Measurements from ENCODE around the gene ZNF555. TPM values are rescaled to one million over a fixed set of nuclear protein-coding genes. Genes with fewer than 3 reads are reported as not detected.
"Not testable (repeated sequence)": the region's sequence is repeated elsewhere in the genome, so short reads cannot be mapped to it uniquely, and the experiment has no call there.

The ZNF555 gene
- total and polyA plus RNA-seq, 4 experiments from 2014 or later = 2.2 to 11.5 (median 8.1) TPM

DNA sequence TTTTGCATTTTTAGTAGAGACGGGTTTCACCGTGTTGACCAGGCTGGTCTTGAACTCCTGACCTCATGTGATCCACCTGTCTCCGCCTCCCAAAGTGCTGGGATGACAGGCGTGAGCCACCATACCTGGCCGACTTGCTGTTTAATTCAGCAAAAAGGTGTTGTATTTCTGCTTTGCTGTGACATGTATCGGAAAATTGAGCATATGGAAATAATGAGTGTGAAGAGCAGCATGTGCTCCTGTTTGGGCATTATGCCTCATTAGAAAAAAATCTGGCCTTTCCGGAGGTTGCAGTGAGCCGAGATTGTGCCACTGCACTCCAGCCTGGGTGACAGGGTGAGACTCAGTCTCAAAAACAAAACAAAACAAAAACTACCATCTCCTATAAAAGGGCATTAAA is 49.3 kb downstream of the ZNF555 start:
- POLR2A ChIA-PET (ENCODE audit: partially characterized antibody); H3K36me3 Mint-ChIP-seq; H3K9me3 Mint-ChIP-seq; H3K36me3 ChIP-seq (ENCODE audit: insufficient read depth, low read length); H3K27me3 ChIP-seq (ENCODE audit: insufficient read depth, low read length); H3K9me3 ChIP-seq (ENCODE audit: control insufficient read depth in 1 of 2, low read length in 2 of 2); CTCF ChIA-PET (ENCODE audit: partially characterized antibody); H3K4me1 ChIP-seq (ENCODE audit: insufficient read depth, low read length); DNase-seq; H3K4me3 ChIP-seq (ENCODE audit: low read length in 2 of 2); H3K27me3 Mint-ChIP-seq; intact Hi-C loops (cut with micrococcal nuclease); H3K27ac ChIP-seq (ENCODE audit: low read depth, low read length): not testable (repeated sequence)
- H3K4me3 Mint-ChIP-seq = peak overlapping the region in 1 of 8 donors; percentile 12
- H3K27ac Mint-ChIP-seq = peak overlapping the region in 1 of 7 donors; percentile 48
- peaks cover 7 to 17% (median 9%) of the 10 kb centered on the region in 4 donors for H3K4me1 Mint-ChIP-seq

DNA sequence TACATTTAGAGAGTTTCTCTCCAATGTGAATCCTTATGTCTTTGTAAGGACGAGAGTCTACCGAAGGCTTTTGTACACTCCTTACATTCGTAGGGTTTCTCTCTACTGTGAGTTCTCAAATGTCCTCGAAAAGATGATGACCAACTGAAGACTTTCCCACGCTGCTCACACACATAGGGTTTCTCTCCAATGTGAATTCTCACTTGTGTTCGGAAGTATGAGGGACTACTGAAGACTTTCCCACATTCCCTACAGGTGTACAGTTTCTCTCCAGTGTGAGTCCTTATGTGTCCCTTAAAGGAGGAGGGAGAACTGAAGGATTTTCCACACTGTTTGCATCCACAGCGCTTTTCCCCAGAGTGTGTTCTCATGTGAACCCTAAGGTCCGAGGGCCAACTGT is 55.4 kb downstream of the ZNF555 start:
- Histone ChIP-seq H3K36me3 (ENCODE audit: insufficient read depth, low read length) (no peaks in the 10 kb centered on the region), H3K9me3 (ENCODE audit: control insufficient read depth in 1 of 2, low read length in 2 of 2) (no peaks in the 10 kb centered on the region), H3K4me3 (ENCODE audit: low read length in 2 of 2) (no peak overlapping the region), H3K27ac (ENCODE audit: low read depth, low read length) (no peak overlapping the region), H3K27me3 (ENCODE audit: insufficient read depth, low read length) (no peaks in the 10 kb centered on the region), H3K4me1 (ENCODE audit: insufficient read depth, low read length) (peaks cover 9% of the 10 kb centered on the region)
- CTCF ChIA-PET (ENCODE audit: partially characterized antibody) = no interaction called here
- peaks cover 0 to 2% of the 10 kb centered on the region in 2 donors for H3K27me3 Mint-ChIP-seq
- no peak overlapping the region for H3K27ac Mint-ChIP-seq
- POLR2A ChIA-PET (ENCODE audit: partially characterized antibody) = no interaction called here
- H3K4me3 Mint-ChIP-seq = no peak overlapping the region
- DNase-seq = no peak
- peaks cover 5 to 12% (median 9%) of the 10 kb centered on the region in 4 donors for H3K4me1 Mint-ChIP-seq
- peaks cover 0 to 4% of the 10 kb centered on the region in 2 donors for H3K36me3 Mint-ChIP-seq
- H3K9me3 Mint-ChIP-seq = peaks cover 0 to 22% (median 8%) of the 10 kb centered on the region in 8 donors
- intact Hi-C loops (cut with micrococcal nuclease) = no loop called here

DNA sequence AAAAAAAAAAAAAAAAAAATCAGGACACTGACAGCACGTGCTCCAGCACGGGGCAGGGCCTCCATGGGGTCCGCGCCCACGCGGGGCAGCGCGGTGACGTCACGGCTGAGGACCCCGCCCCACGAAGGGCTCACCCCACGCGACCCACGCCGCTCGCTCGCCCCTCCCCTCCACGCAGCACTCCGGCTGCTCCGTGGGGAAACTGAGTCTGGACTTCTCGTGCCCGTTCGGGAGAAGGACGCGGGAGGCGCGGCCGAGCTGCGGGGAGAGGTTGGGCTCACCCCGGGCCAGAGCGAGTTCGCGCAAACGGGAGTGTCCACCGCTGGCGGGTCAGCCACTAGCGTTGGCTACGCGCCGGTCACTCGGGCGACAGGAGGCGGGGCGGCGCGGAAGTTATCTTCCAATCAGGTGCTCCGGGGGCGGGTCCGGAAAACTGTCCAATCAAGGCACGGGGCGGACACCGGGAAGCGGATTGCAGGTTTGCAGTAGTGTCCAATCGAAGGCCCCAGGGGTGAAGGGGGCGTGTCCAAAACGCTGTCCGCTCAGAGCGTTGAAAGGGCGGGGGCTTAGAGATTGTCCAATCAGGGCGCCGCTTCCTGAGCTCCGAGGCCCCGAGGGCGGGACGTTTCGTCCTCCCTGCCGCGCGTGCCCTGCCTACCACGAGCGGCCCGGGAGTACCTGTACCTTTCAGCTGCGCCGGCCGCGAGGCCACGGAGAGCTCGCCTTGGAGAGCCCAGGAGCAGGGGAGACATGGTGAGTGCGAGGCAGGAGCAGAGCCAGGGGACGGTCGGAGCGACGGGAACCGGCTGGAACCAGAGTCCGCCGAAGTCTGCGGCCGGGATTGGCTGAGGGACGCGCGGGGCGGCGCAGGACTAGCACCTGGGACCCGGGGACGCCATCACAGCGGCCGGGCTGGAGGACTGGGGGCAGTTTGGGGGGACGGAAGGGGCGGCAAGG is 59.3 kb downstream of the ZNF555 start, which contains the start of gene ZNF57:
ZNF57 (plus strand) TSS at position 633 of the 957 bp plus-strand sequence; CDS start at position 751, 118 bp downstream.
- POLR2A ChIA-PET (ENCODE audit: partially characterized antibody) = interaction anchor here (0.6 to 1.5 kb wide), 6 partner anchors 11 to 1036 kb away, joined by 3 to 12 read pairs (median 4); partner anchors contain the start of genes NCLN and ZNF555
- Histone ChIP-seq H3K36me3 (ENCODE audit: insufficient read depth, low read length) (no peaks in the 10 kb centered on the region), H3K27me3 (ENCODE audit: insufficient read depth, low read length) (no peaks in the 10 kb centered on the region), H3K9me3 (ENCODE audit: control insufficient read depth in 1 of 2, low read length in 2 of 2) (no peaks in the 10 kb centered on the region), H3K27ac (ENCODE audit: low read depth, low read length) (peak within 1 kb of the TSS; percentile 47), H3K4me3 (ENCODE audit: low read length in 2 of 2) (peak within 1 kb of the TSS; percentile 52 to 90), H3K4me1 (ENCODE audit: insufficient read depth, low read length) (peaks cover 15% of the 10 kb centered on the region)
- intact Hi-C loops (cut with micrococcal nuclease) = loop anchor here (1.0 to 2.0 kb wide), 3 partner anchors 44 to 115 kb away; partner anchors contain the start of genes THOP1, ZNF555 and ZNF77
- H3K4me3 Mint-ChIP-seq = peak within 1 kb of the TSS; percentile 93 to 100 (median 96)
- no peaks in the 10 kb centered on the region for H3K27me3 Mint-ChIP-seq
- peak; percentile 92 to 98 (median 97) for DNase-seq
- H3K4me1 Mint-ChIP-seq = peaks cover 15 to 29% (median 20%) of the 10 kb centered on the region in 4 donors
- CTCF ChIA-PET (ENCODE audit: partially characterized antibody) = interaction anchor here (0.6 to 2.9 kb wide), 4 partner anchors 13 to 203 kb away, joined by 3 to 20 read pairs (median 4); no protein-coding TSS in a partner anchor
- H3K36me3 Mint-ChIP-seq = peaks cover 0 to 4% of the 10 kb centered on the region in 2 donors
- peak within 1 kb of the TSS; percentile 81 to 94 (median 92) for H3K27ac Mint-ChIP-seq
- peaks cover 0 to 22% (median 7%) of the 10 kb centered on the region in 8 donors for H3K9me3 Mint-ChIP-seq

DNA sequence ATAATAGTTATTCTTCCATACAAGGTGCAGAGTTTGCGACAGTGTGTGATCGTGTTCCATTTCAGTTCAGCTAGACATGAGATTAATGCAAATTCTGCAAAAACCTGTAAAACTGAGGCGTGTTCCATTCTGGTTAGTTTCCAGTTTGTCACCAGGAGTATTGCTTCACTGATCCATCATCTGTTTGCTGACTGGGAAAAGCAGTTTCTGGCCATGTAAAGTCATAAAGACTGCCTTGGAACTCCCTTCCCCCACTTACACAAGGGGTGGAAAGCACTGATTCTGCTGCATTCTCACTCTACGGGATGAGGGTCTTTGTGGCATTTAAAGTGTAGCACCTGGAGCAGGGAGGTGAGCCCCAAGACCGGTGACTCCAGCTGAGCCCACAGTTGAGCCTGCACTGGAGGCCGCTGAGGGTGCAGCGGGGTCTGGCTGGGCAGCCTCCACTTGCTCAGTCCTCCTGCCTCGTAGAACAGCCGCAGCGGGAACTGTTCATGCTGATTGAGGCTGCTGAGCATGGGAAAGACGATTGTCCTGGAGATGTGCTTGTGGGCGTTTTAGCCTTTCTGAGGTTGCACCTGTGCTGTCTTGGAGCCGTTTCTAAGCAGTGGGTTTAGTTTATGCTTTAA is 61.4 kb downstream of the ZNF555 start:
- Histone ChIP-seq H3K9me3 (ENCODE audit: control insufficient read depth in 1 of 2, low read length in 2 of 2) (no peaks in the 10 kb centered on the region), H3K27me3 (ENCODE audit: insufficient read depth, low read length) (no peaks in the 10 kb centered on the region), H3K27ac (ENCODE audit: low read depth, low read length) (no peak overlapping the region), H3K4me1 (ENCODE audit: insufficient read depth, low read length) (peaks cover 15% of the 10 kb centered on the region), H3K4me3 (ENCODE audit: low read length in 2 of 2) (no peak overlapping the region), H3K36me3 (ENCODE audit: insufficient read depth, low read length) (no peaks in the 10 kb centered on the region)
- DNase-seq = no peak
- ChIA-PET CTCF (ENCODE audit: partially characterized antibody) (no interaction called here), POLR2A (ENCODE audit: partially characterized antibody) (no interaction called here)
- Mint-ChIP-seq H3K36me3 (peaks cover 4 to 5% of the 10 kb centered on the region in 2 donors), H3K4me3 (peak overlapping the region in 6 of 8 donors; percentile 67 to 100 (median 94)), H3K9me3 (peaks cover 0 to 4% (median under 1%) of the 10 kb centered on the region in 8 donors), H3K4me1 (peaks cover 19 to 37% (median 24%) of the 10 kb centered on the region in 4 donors), H3K27ac (peak overlapping the region in 1 of 7 donors; percentile 35), H3K27me3 (no peaks in the 10 kb centered on the region)
- intact Hi-C loops (cut with micrococcal nuclease) = no loop called here

DNA sequence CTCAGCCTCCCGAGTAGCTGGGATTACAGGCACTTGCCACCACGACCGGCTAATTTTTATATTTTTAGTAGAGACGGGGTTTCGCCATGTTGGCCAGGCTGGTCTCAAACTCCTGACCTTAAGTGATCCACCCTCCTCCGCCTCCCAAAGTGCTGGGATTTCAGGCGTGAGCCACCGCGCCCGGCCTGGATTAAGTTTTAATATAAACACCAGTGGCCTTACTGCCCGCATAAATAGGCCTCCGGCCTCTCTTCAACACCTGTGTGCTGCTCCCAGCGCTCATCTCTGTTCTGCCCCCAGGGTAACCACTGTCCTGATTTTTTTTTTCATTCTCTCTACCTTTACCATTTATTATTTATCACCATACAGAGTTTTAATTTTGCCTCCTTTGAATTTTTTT is 62.1 kb downstream of the ZNF555 start:
- DNase-seq; H3K36me3 ChIP-seq (ENCODE audit: insufficient read depth, low read length); H3K9me3 ChIP-seq (ENCODE audit: control insufficient read depth in 1 of 2, low read length in 2 of 2); H3K27ac Mint-ChIP-seq; CTCF ChIA-PET (ENCODE audit: partially characterized antibody); H3K27ac ChIP-seq (ENCODE audit: low read depth, low read length); H3K36me3 Mint-ChIP-seq; H3K27me3 Mint-ChIP-seq; H3K4me3 ChIP-seq (ENCODE audit: low read length in 2 of 2); H3K9me3 Mint-ChIP-seq; H3K27me3 ChIP-seq (ENCODE audit: insufficient read depth, low read length); intact Hi-C loops (cut with micrococcal nuclease); POLR2A ChIA-PET (ENCODE audit: partially characterized antibody): not testable (repeated sequence)
- peaks cover 19 to 37% (median 25%) of the 10 kb centered on the region in 4 donors for H3K4me1 Mint-ChIP-seq
- H3K4me1 ChIP-seq (ENCODE audit: insufficient read depth, low read length) = peaks cover 15% of the 10 kb centered on the region
- peak overlapping the region in 1 of 8 donors; percentile 21 for H3K4me3 Mint-ChIP-seq

DNA sequence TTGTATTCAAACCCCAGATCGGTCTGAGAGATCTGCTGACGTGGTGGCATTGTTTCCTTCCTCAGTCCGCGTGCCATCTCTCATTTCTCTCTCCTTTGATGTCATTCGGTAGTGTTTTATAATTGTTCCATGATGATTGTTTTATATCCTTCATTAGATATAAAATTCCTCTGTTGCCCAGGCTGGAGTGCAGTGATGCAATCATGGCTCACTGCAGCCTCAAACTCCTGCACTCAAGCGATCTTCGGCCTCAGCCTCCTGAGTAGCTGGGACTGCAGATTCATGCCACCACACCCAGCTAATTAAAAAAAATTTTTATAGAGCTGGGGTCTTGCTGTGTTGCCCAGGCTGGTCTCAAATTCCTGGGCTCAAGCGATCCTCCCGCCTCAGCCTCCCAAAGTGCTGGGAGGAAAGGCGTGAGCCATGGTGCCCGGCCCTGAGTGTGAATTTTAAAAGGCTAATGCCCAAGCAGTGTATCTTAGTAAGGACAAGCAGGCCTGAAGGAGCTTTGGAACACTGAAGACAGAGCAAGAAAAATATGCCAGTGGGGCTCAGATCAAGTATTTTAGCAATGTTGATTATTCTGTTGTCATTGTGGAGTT is 64.7 kb downstream of the ZNF555 start:
- Histone ChIP-seq H3K4me3 (ENCODE audit: low read length in 2 of 2) (no peak overlapping the region), H3K9me3 (ENCODE audit: control insufficient read depth in 1 of 2, low read length in 2 of 2) (no peaks in the 10 kb centered on the region), H3K27ac (ENCODE audit: low read depth, low read length) (no peak overlapping the region), H3K27me3 (ENCODE audit: insufficient read depth, low read length) (no peaks in the 10 kb centered on the region), H3K4me1 (ENCODE audit: insufficient read depth, low read length) (peaks cover 13% of the 10 kb centered on the region), H3K36me3 (ENCODE audit: insufficient read depth, low read length) (no peaks in the 10 kb centered on the region)
- peaks cover 0 to 2% (median 0%) of the 10 kb centered on the region in 8 donors for H3K9me3 Mint-ChIP-seq
- CTCF ChIA-PET (ENCODE audit: partially characterized antibody) = no interaction called here
- H3K27ac Mint-ChIP-seq = no peak overlapping the region
- POLR2A ChIA-PET (ENCODE audit: partially characterized antibody) = no interaction called here
- intact Hi-C loops (cut with micrococcal nuclease) = no loop called here
- H3K27me3 Mint-ChIP-seq = no peaks in the 10 kb centered on the region
- no peak overlapping the region for H3K4me3 Mint-ChIP-seq
- DNase-seq = no peak
- peaks cover 19 to 37% (median 25%) of the 10 kb centered on the region in 4 donors for H3K4me1 Mint-ChIP-seq
- peaks cover 0 to 9% of the 10 kb centered on the region in 2 donors for H3K36me3 Mint-ChIP-seq

All from CD4-positive, alpha-beta memory T cell (primary cell).